ENCODE measurements around the gene KRTAP9-8.

DNA sequence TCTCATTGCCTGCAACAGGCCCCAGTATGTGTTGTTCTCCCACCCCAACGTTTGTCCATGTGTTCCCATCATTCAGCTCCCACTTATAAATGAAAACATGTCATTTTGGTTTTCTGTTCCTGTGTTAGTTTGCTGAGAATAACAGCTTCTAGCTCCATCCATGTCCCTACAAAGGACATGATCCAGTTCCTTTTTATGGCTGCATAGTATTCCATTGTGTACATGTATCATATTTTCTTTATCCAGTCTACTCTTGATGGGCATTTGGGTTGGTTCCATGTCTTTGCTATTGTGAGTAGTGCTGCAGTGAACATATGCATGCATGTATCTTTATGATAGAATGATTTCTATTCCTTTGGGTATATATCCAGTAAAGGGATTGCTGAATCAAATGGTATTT lies 22.1 kb upstream of the KRTAP9-8 start:
- no peak for TF ChIP-seq EZH2 (IDR thresholded peaks at IDR 0.05; ENCODE audit: insufficient read depth, poor library complexity, severe bottlenecking)
- no peak for TF ChIP-seq EZH2phosphoT487 (IDR thresholded peaks at IDR 0.05; ENCODE audit: insufficient read depth, low read depth)
